ENCODE measurements around the gene RHBDL1. TPM values are rescaled to one million over a fixed set of nuclear protein-coding genes. Genes with fewer than 3 reads are reported as not detected.

RHBDL1 gene
- total and polyA plus RNA-seq, 9 of the 15 experiments (the other 6 are each of a cell fraction or from before 2014, with no cell fraction given), result 0.03 to 5.6 (median 1.3) TPM; not detected in 1

- WGBS (ENCODE audit: insufficient coverage, low coverage, missing lambda C conversion rate), result 36% methylated on average over 17 of the region's 29 CpGs
- Histone ChIP-seq H3K9me3 (replicated peaks; ENCODE audit: control insufficient read depth, insufficient read depth, low read depth, low read length) (no peaks in the 10 kb centered on the region), H3K36me3 (ENCODE audit: control insufficient read depth, insufficient read depth, low read length) (peaks cover 47% of the 10 kb centered on the region; the same call in 2 of the 3 replicates), H4K20me1 (replicated peaks; ENCODE audit: control insufficient read depth, insufficient read depth, low read length) (no peaks in the 10 kb centered on the region), H3K27ac (ENCODE audit: extremely low read depth, low read depth, low read length) (peak overlapping the region; percentile 64; the same call in 2 of the 3 replicates), H3K4me2 (ENCODE audit: insufficient read depth, low read length) (peak overlapping the region; percentile 35), H2AFZ (ENCODE audit: low read depth, low read length) (no peak overlapping the region), H3K9ac (ENCODE audit: insufficient read depth in 1 of 2, low read depth in 2 of 2, low read length in 2 of 2) (peak overlapping the region in 1 of 2 experiments; percentile 84; a peak in 2 of 4 replicates), H3K4me1 (replicated peaks in 1 of 2; ENCODE audit: control insufficient read depth in 2 of 2, insufficient read depth in 2 of 2, low read length in 2 of 2) (peaks cover 23 to 97% of the 10 kb centered on the region in 2 experiments), H3K79me2 (ENCODE audit: control insufficient read depth, insufficient read depth, low read length) (peaks cover 10% of the 10 kb centered on the region), H3K4me3 (no peak overlapping the region), H3K27me3 (ENCODE audit: control insufficient read depth in 2 of 2, insufficient read depth in 2 of 2, low read length in 2 of 2) (no peaks in the 10 kb centered on the region), H3K9me1 (ENCODE audit: control insufficient read depth, insufficient read depth, low read length) (no peaks in the 10 kb centered on the region)
- DNase-seq (ENCODE audit: extremely low read depth in 1 of 4, low spot score in 3 of 4) (no peak), ATAC-seq (peak; percentile 46), FAIRE-seq (no peak)
- intact Hi-C loops (cut with micrococcal nuclease) (no loop called here), in situ Hi-C loops (cut with MboI) (no loop called here)
- no TSS peak for BruUV-seq (replicated peaks)
- POLR2A ChIA-PET, result interaction anchor here (0.8 to 1.0 kb wide), 2 partner anchors 8 to 55 kb away, joined by 3 to 6 read pairs; no protein-coding TSS in a partner anchor
- CTCF ChIA-PET (ENCODE audit: low intra/inter-chr PET ratio), result no interaction called here
- TF ChIP-seq GTF2E2 (tag; IDR thresholded peaks at IDR 0.05) (no peak), ADNP (tag; IDR thresholded peaks at IDR 0.05) (no peak), CREBBP (IDR thresholded peaks at IDR 0.05; ENCODE audit: low read depth, low read length) (no peak), JUND (IDR thresholded peaks at IDR 0.05; ENCODE audit: borderline replicate concordance, low read depth, low read length) (no peak), JUND (tag; IDR thresholded peaks at IDR 0.05; ENCODE audit: borderline replicate concordance, low read depth, low read length) (no peak), RBM17 (IDR thresholded peaks at IDR 0.05; ENCODE audit: borderline replicate concordance, low read depth, low read length) (no peak), DEAF1 (CRISPR knock-in tag; IDR thresholded peaks at IDR 0.05) (no peak), GMEB1 (CRISPR knock-in tag; IDR thresholded peaks at IDR 0.05) (no peak), HNRNPL (IDR thresholded peaks at IDR 0.05; ENCODE audit: low read depth, low read length) (peak; percentile 49; the same call in 1 of the 2 replicates), MTF1 (CRISPR knock-in tag; IDR thresholded peaks at IDR 0.05; ENCODE audit: borderline replicate concordance) (no peak), RAD51 (IDR thresholded peaks at IDR 0.05; ENCODE audit: borderline replicate concordance, low read depth) (no peak), NRF1 (conservative IDR thresholded peaks at IDR 0.05 in 1 of 2, IDR thresholded peaks at IDR 0.05 in 1 of 2) (no peak), ZNF253 (CRISPR knock-in tag; conservative IDR thresholded peaks at IDR 0.05) (no peak), CSDE1 (IDR thresholded peaks at IDR 0.05) (no peak), TAF15 (IDR thresholded peaks at IDR 0.05; ENCODE audit: low read depth, low read length) (no peak), PTRF (tag; IDR thresholded peaks at IDR 0.05) (no peak)
- TF ChIP-seq, protein P1, sequence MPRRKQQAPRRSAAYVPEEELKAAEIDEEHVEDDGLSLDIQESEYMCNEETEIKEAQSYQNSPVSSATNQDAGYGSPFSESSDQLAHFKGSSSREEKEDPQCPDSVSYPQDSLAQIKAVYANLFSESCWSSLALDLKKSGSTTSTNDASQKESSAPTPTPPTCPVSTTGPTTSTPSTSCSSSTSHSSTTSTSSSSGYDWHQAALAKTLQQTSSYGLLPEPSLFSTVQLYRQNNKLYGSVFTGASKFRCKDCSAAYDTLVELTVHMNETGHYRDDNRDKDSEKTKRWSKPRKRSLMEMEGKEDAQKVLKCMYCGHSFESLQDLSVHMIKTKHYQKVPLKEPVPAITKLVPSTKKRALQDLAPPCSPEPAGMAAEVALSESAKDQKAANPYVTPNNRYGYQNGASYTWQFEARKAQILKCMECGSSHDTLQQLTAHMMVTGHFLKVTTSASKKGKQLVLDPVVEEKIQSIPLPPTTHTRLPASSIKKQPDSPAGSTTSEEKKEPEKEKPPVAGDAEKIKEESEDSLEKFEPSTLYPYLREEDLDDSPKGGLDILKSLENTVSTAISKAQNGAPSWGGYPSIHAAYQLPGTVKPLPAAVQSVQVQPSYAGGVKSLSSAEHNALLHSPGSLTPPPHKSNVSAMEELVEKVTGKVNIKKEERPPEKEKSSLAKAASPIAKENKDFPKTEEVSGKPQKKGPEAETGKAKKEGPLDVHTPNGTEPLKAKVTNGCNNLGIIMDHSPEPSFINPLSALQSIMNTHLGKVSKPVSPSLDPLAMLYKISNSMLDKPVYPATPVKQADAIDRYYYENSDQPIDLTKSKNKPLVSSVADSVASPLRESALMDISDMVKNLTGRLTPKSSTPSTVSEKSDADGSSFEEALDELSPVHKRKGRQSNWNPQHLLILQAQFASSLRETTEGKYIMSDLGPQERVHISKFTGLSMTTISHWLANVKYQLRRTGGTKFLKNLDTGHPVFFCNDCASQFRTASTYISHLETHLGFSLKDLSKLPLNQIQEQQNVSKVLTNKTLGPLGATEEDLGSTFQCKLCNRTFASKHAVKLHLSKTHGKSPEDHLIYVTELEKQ (CRISPR knock-in tag; IDR thresholded peaks at IDR 0.05), result no peak
Measured at GRCh38 chr16:630249-630814, 45.1 kb upstream of the RHBDL1 start.

All from K562 (cell line).